GM12872 (cell line): Measurements from ENCODE around the gene IRF4.

Experiments
- CTCF ChIP-seq: IDR thresholded peaks from 3 replicates; pipeline ENCODE4 v1.5.1; 2011; ENCODE audit warnings: low read depth, mild to moderate bottlenecking, low read length, moderate library complexity; ENCODE audit not compliant: insufficient read depth

IRF4 gene

DNA sequence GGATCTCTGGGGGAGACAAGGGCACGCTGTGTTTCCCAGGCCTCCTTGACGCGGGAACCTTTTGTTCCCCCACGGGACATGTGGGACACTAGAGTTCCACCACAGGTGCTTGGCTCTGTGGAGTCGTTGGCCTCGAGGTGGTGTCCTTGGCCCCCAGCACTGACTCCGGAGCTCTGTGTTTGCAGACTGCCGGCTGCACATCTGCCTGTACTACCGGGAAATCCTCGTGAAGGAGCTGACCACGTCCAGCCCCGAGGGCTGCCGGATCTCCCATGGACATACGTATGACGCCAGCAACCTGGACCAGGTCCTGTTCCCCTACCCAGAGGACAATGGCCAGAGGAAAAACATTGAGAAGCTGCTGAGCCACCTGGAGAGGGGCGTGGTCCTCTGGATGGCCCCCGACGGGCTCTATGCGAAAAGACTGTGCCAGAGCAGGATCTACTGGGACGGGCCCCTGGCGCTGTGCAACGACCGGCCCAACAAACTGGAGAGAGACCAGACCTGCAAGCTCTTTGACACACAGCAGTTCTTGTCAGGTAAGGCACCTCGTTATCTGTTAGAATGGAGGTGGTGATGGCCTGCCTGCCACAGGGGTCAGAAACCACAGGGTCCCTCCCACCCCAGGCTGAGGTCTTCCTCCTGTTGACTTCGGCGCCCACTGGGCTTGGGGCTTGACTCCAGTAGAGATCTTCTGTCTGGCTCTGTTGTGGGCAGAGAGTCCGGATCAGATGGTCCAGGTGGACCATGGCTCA is 9.9 kb downstream of the IRF4 start:
- TF ChIP-seq CTCF: no peak

DNA sequence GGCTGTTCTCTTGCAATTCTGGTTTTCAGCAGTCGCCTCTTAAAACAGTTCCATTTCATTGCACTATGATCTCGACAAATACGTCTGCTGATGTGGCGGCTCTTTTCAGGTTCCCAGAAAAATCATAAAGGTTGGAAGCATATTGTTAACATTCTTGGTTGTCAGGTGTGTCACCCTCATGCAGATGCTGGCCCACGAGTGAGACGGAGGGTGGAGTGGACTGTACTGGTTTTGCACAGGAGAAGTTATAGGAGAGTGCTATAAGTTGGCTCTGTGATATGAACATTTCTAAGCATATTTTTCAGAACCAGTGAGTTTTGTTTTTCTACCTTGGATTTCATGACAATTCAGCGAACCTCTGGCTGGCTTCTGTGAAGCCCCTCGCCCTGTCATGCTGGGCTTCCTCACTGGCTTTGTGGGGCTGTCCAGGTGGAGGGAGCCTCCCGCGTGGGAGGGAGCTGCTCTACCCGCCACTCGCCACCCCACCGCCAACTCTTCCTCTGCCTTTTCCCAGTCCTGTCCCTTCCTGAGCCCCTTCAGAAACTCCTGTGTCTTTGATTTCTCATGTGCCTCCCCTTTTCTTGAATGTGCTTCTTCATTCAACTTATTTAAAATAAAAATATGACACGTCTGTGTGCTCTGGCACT is 10.6 kb downstream of the IRF4 start:
- TF ChIP-seq CTCF: no peak

GRCh38 chr6:402901-403658 is 11.5 kb downstream of the IRF4 start:
- no peak for TF ChIP-seq CTCF

DNA sequence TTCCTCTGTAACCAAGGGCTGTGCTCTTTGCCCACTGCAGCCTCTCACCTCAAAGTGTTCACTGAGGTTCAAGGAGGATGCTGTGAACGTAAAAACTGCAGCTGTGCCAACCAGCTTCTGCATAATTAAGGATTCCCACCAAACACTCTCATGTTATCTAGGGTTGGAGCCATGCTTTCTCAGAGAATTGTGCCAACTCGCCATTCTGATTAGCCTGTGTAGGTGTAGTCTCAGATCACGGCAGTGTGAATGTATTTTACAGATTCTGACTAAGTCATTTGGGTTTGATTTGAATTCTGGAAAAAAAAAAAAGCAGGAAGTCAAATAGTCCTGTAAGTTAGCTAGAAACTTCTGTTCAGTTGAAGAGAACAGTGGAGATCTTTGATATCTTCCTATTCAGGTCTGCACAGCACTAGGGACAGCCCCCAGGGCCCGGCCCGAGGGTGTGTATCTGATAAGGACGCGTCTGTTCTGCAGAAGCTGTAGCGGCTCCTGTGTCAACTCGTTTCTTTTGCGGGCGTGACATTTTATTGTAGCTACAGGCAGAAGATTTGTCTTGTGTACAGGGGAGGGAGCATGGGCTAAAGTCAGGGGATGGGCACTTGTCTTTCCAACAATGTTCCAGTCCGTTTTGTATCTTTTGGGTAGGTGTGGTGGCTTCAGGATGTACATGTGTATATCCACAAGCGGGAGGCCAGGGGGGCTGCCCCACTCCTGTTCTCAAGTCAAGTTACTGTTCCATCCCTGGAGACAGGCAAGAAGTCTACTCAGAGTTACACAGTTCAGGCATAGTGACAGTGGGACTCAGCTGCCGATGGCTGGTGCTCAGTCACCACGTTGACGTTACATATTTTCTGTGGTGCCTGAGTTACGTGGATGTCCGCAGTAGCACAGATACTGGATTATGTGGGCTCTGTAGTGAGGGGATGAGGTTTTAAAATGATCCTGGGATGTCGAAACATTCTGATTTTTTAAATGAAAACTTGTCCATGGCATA is 12.4 kb downstream of the IRF4 start:
- TF ChIP-seq CTCF: no peak

DNA sequence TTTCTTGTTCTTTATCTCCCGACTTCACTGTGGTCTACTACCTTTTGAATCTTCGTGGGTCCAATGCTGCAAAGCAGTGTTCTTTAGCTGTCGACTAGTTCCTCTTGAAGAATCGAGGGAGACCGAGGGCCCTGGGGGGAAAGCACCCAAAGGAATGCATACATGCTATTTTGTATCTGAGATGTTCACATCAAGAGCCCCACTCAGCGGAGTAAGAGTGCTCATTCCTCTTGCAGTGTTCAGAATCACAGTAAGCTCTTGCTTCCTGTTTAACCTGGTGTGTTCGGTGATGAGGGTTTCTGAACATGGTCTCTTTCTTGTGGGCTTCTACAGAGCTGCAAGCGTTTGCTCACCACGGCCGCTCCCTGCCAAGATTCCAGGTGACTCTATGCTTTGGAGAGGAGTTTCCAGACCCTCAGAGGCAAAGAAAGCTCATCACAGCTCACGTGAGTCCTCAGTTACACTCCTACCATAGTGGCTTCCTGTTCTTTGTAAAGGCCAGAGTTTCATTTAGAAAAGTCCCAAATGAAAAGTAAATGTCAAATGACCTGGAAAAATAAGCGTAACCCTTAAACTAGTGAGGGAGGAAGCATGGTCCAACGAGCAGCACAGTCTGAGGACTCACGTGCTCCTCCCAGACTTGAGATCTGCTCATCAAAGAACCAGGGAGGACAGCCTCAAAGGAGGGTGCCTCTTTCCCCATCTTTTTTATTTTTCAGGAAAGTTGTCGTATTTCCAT is 13.3 kb downstream of the IRF4 start:
- TF ChIP-seq CTCF: no peak

DNA sequence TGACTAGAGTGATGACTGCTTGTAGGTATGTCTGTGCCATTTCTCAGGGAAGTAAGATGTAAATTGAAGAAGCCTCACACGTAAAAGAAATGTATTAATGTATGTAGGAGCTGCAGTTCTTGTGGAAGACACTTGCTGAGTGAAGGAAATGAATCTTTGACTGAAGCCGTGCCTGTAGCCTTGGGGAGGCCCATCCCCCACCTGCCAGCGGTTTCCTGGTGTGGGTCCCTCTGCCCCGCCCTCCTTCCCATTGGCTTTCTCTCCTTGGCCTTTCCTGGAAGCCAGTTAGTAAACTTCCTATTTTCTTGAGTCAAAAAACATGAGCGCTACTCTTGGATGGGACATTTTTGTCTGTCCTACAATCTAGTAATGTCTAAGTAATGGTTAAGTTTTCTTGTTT is 16.6 kb downstream of the IRF4 start:
- TF ChIP-seq CTCF: no peak
